A549 treated with dexamethasone at 1 μM for 4 hours (cell line): Measurements from ENCODE around the gene FSD2. TPM values are rescaled to one million over a fixed set of nuclear protein-coding genes. Genes with fewer than 3 reads are reported as not detected.

ENCODE experiments used
- total RNA-seq: library from RNA; stranded (reverse); fragments of 200-300 nt; extraction: Qiagen RNA extraction; gene quantifications from 5 replicates; pipeline ENCODE4 v1.2.3, GENCODE V29; 2022

The FSD2 gene
- not detected in 5 replicates for total RNA-seq

DNA sequence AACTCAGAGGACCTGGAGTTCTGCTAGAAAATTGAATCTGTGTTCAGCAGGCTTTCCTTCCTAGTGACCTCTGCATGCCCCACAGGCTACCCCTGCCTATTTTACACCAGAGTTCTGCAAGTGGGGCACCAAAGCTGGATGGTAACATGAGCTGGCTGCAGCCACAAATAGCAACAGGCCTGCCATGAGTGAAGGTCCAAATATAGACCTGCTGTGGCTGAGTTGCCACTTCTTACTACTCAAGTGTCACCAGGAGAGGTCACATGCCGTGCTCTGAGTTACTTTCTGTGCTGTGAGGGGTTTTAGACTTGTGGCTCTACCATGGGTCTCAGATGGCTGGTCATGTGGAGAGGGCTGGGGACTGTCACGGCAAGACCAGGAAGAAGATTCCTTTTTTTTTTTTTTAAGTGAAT lies at the start of gene FSD2:
Gene FSD2, minus strand, starts transcription at position 76 of the 413 bp plus-strand sequence. CDS start 18,679 bp downstream, outside the sequence.

GRCh38 chr15:82809308-82810060 lies 3.6 kb upstream of the FSD2 start, which contains the start of gene WHAMM:
Gene WHAMM, plus strand, starts transcription at chr15:82809628. Its CDS starts 99 bp downstream, at chr15:82809727.

GRCh38 chr15:82709421-82710207 lies 96.3 kb downstream of the FSD2 start, which contains the start of gene AP3B2:
Gene AP3B2, minus strand, starts transcription at chr15:82709875. Its CDS starts 169 bp downstream, at chr15:82709706.

Other genes starting within 250 kb of the FSD2 start
- 2.0 to 4.0 TPM (median 3.3 TPM) in 5 replicates for gene CPEB1, start 158.7 kb downstream of the FSD2 start, total RNA-seq
- gene AP3B2, start 96.2 kb downstream of the FSD2 start, total RNA-seq, result 0.77 to 0.89 TPM (median 0.80 TPM) in 5 replicates
- 6.2 to 8.6 TPM (median 7.4 TPM) in 5 replicates for gene WHAMM, start 3.6 kb upstream of the FSD2 start, total RNA-seq
- gene HOMER2, start 146.7 kb upstream of the FSD2 start, total RNA-seq, result 15.9 to 26.1 TPM (median 24.6 TPM) in 5 replicates
- gene RAMAC, start 180.1 kb upstream of the FSD2 start, total RNA-seq, result 43.9 to 62.0 TPM (median 45.4 TPM) in 5 replicates
- gene C15orf40, start 205.6 kb upstream of the FSD2 start, total RNA-seq, result 41.4 to 57.2 TPM (median 44.2 TPM) in 5 replicates